ENCODE data around the gene FOXD4.
"Not testable (repeated sequence)": the region's sequence is repeated elsewhere in the genome, so short reads cannot be mapped to it uniquely, and the experiment has no call there.

The FOXD4 gene

DNA sequence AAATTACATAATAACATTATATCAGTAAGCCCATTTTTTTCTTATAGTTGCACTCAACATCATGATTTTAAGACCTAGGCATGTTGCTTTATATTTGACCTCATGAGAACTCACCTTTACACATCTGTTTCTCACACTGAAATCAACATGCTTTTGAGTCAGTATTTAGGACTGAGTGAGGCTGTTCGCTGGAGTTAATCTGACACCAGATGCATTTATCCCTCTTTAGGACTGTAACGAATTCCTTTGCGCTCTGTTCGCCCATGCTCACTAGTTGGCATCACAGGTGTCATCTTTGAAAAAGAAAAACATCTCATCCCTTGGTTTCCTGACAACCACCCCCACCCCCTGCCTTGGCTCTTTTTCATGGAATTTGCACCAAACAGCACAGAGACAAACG, 24.3 kb downstream of the FOXD4 start:
- not testable (repeated sequence) for H3K4me3 ChIP-seq (ENCODE audit: low read depth, low read length)

DNA sequence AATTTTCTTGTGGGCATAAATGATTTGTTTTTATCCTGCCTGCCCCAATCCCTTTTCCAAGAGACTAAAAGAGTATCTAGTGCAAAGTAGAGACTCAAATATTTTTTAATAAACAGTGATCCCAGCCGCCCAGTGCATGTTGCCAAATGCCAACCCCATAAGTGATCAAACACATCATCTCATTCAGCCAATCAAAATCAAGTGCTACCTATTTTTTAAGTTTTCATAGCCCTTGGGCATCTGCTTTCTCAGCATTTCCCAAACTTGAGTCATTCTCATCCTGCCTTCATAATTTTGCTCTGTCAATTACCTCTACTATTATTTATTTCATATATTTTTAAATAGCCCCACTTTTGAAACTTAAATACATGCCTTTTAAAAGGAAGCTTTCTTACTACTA, 27.4 kb downstream of the FOXD4 start:
- not testable (repeated sequence) for H3K4me3 ChIP-seq (ENCODE audit: low read depth, low read length)

GRCh38 chr9:88396-89037, 29.7 kb downstream of the FOXD4 start:
- not testable (repeated sequence) for H3K4me3 ChIP-seq (ENCODE audit: low read depth, low read length)

DNA sequence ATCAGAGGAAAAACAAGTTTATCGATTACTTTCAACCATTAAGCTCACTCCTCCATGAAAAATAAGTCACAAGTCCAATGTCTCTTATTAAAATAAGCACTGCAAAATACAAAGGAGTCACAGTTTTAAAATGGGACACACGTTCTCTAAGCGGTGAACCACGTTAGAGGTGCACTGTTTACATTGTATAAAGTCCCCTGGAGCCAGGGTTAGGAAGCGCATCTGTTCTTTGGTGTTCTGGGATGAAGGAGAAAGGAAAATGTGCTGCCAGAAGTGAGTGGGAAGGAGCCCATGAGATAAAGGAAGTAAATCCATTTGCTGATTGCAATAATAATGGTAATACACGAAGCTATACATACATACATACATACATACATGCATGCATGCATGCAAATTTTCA, 30.4 kb downstream of the FOXD4 start:
- not testable (repeated sequence) for H3K4me3 ChIP-seq (ENCODE audit: low read depth, low read length)

DNA sequence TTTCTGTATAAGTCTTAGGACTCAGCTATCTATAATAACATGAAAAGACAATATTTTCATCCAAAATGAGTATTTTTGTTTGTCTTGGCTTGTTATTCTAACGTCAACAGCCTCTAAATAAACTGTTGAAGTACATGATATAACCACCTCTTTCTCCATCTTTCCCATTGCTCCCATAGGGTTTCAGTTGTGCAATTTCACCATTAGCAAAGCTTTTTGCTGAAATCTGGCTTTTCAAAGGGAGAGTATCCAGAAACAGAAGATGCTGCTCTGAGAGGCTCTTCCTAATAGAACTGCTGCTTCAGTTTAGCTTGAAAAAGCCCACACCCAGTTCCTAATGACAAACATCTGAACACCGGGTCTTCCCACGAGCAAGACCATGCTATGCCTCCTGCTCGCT, 31.1 kb downstream of the FOXD4 start:
- not testable (repeated sequence) for H3K4me3 ChIP-seq (ENCODE audit: low read depth, low read length)

- not testable (repeated sequence) for H3K4me3 ChIP-seq (ENCODE audit: low read depth, low read length)
These were observed 31.5 kb downstream of the FOXD4 start for GRCh38 chr9:86697-87096.

- not testable (repeated sequence) for H3K4me3 ChIP-seq (ENCODE audit: low read depth, low read length)
These were observed 35.1 kb downstream of the FOXD4 start for GRCh38 chr9:82932-83689.

DNA sequence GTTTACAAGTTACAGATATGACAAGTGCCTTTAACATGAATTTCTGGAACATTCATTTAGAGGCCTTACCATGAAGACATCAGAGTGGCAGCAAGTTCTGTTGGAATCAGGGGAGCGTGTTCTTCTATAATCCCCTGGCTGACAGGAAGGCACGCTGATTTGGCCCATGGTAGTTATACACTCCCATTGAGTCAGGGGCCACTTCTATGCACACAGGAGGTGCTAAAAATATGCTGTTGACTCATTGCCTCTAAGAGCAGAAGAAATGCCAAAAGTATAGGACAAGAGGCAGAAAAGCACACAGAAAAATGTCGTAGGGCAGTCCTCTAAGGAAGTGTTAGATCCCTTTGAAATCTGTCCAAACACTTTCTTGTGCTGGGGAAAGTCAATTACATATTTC, 39.9 kb downstream of the FOXD4 start:
- not testable (repeated sequence) for H3K4me3 ChIP-seq (ENCODE audit: low read depth, low read length)

DNA sequence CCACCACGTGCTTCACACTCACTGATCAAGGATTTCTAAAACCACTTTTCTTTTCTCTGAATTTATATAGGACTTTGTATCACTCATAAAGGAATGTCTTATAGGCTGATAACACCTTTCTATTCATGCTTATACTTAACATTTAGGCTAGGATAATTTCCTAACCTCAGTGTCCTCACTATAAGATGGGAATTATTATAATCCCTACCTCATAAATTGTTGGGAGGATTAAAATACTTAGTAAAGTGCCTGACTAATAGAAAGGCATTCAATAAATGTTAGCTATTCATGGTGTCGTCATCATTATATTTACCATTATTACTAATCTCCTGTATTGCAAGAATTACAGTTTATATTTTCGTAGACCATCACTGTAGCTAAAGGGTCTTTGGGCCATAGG, 41.8 kb downstream of the FOXD4 start:
- H3K4me3 ChIP-seq (ENCODE audit: low read depth, low read length) = not testable (repeated sequence)

DNA sequence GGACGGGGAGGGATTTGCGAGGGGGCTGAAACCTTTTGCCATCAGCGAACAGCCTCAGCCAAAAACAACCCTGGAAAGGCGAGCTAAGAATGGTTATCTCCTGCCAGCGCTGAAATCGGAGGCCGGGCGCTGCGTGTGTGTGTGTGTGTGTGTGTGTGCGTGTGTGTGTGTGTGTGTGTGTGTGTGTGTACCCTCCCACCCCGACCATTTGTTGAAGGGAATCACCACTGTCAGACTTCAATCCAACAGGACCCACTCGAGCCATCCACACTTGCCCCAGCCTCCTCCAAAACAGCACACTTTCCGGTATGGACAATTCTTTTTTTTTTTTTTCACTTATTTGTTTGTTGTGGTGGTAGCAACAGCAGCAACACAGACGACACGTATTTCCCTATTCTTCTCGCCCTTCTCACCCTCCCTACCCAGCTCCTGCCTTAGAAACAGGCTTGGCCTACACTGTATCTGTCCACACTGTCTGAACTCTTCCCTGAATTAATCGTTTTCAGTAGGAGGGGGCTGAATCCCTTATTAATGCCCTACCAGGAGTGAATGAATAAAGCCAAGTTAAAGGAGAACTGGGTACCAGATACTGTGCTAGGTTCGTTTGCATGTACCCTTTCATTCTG, 44.2 kb downstream of the FOXD4 start:
- peak overlapping the region; percentile 8 for H3K4me3 ChIP-seq (ENCODE audit: low read depth, low read length)

GRCh38 chr9:73076-73899, 44.9 kb downstream of the FOXD4 start:
- H3K4me3 ChIP-seq (ENCODE audit: low read depth, low read length) = peak overlapping the region; percentile 13

Measured in iPS-11a (cell line).